Prostate gland (tissue), 2 donors: ENCODE data around the gene SRPK1. TPM values are rescaled to one million over a fixed set of nuclear protein-coding genes. Genes with fewer than 3 reads are reported as not detected.

Experiments
- DNase-seq: peaks from one replicate; pipeline ENCODE4 v3.0.0-alpha.2; 2019; ENCODE audit warnings: low spot score
- H3K27ac ChIP-seq, 2 donors: fragments of 200-600 bp; sonication (generic); 2 replicates each; pipeline ENCODE4 v1.5.1; 2017 to 2019
- H3K27me3 ChIP-seq: fragments of 200-600 bp; sonication (generic); replicated peaks from 2 replicates; pipeline ENCODE4 v1.5.1; 2019; ENCODE audit not compliant: insufficient read depth
- H3K36me3 ChIP-seq, 2 donors: fragments of 200-600 bp; sonication (generic); 1 replicate in 1 of 2; 2 replicates in 1 of 2; pipeline versions ENCODE4 v1.5.1 to v1.8.1; 2017 to 2019
- H3K4me1 ChIP-seq: fragments of 200-600 bp; sonication (generic); replicated peaks from 2 replicates; pipeline ENCODE4 v1.5.1; 2019
- H3K4me3 ChIP-seq, 2 donors: fragments of 200-600 bp; sonication (generic); 2 replicates each; pipeline ENCODE4 v1.5.1; 2017 to 2019
- H3K9me3 ChIP-seq: fragments of 200-600 bp; sonication (generic); 2 replicates; pipeline ENCODE4 v1.5.1; 2017
- CTCF ChIP-seq, 4 experiments: fragments of 200-600 bp in 2 of 4; fragments of 450-650 bp in 2 of 4; sonication (generic) in 2 of 4; IDR thresholded peaks; 1 replicate in 3 of 4; 2 replicates in 1 of 4; pipeline ENCODE4 v1.5.1; 2016 to 2019; ENCODE audit warnings: antibody characterized with exemption in 4 of 4, mild to moderate bottlenecking in 2 of 4, moderate library complexity in 2 of 4
- POLR2A ChIP-seq: fragments of 450-650 bp; IDR thresholded peaks from one replicate; pipeline ENCODE4 v1.6.1; 2016; ENCODE audit warnings: antibody characterized with exemption, mild to moderate bottlenecking
- POLR2AphosphoS5 ChIP-seq: sonication (generic); formaldehyde crosslinking; IDR thresholded peaks from one replicate; pipeline ENCODE4 v1.6.1; 2017; ENCODE audit warnings: antibody characterized with exemption
- WGBS: methylation state at CpG from one replicate; pipeline ENCODE4 v1.1.5; 2018; 5-methylcytosine and 5-hydroxymethylcytosine counted together
- intact Hi-C: fragments of 100-400 bp; cut with DNase I; formaldehyde crosslinking; loops from one replicate; pipeline ENCODE4 v1.14.2; 2022
- total RNA-seq, 2 donors: library from RNA; depleted of rRNA; stranded (reverse); fragments of >200 nt; gene quantifications; one replicate each; pipeline ENCODE4 v1.1.0, GENCODE V29; 2016

Gene SRPK1
- total RNA-seq, 2 donors from 2014 or later, result 19.4 to 59.4 TPM

GRCh38 chr6:35804996-35805736, 115.7 kb downstream of the SRPK1 start, which contains the start of gene LHFPL5:
Gene LHFPL5 (plus strand): TSS chr6:35805352. CDS start chr6:35805671, 319 bp downstream.
- no peak for DNase-seq
- TF ChIP-seq POLR2AphosphoS5, result no peak
- no peak for TF ChIP-seq CTCF (IDR thresholded peaks at IDR 0.05)
- TF ChIP-seq POLR2A, result no peak
- no peaks in the 10 kb centered on the region for H3K27me3 ChIP-seq
- H3K9me3 ChIP-seq, result no peaks in the 10 kb centered on the region
- no peaks in the 10 kb centered on the region for H3K4me1 ChIP-seq
- peak within 1 kb of the TSS in 1 of 2 donors; percentile 7 for H3K4me3 ChIP-seq
- H3K27ac ChIP-seq, result no peak within 1 kb of the TSS
- no peaks in the 10 kb centered on the region for H3K36me3 ChIP-seq
- intact Hi-C loops, result no loop called here
- WGBS, result 28% methylated on average over 15 of the region's 40 CpGs

- intact Hi-C loops, result no loop called here
- Histone ChIP-seq H3K9me3 (no peaks in the 10 kb centered on the region), H3K27me3 (no peaks in the 10 kb centered on the region), H3K4me3 (no peak overlapping the region), H3K27ac (no peak overlapping the region), H3K4me1 (no peaks in the 10 kb centered on the region), H3K36me3 (no peaks in the 10 kb centered on the region)
- TF ChIP-seq POLR2A, result no peak
- no peak for DNase-seq
- 65% methylated on average over 3 of the region's 3 CpGs for WGBS
These were observed 119.8 kb downstream of the SRPK1 start for GRCh38 chr6:35801148-35801547.

GRCh38 chr6:35798706-35799105, 122.2 kb downstream of the SRPK1 start:
- intact Hi-C loops, result loop anchor here (1.0 kb wide), 1 partner anchor 11 kb away; no protein-coding TSS in a partner anchor
- DNase-seq, result no peak
- no peaks in the 10 kb centered on the region for H3K36me3 ChIP-seq
- no peak overlapping the region for H3K27ac ChIP-seq
- TF ChIP-seq POLR2AphosphoS5 (no peak), POLR2A (no peak), CTCF (IDR thresholded peaks at IDR 0.05) (no peak)
- 60% methylated on average over 5 of the region's 5 CpGs for WGBS
- H3K27me3 ChIP-seq, result no peaks in the 10 kb centered on the region
- H3K4me1 ChIP-seq, result no peaks in the 10 kb centered on the region
- H3K9me3 ChIP-seq, result no peaks in the 10 kb centered on the region
- H3K4me3 ChIP-seq, result no peak overlapping the region

- Histone ChIP-seq H3K27me3 (no peaks in the 10 kb centered on the region), H3K9me3 (no peaks in the 10 kb centered on the region), H3K36me3 (no peaks in the 10 kb centered on the region), H3K4me1 (no peaks in the 10 kb centered on the region), H3K27ac (no peak overlapping the region), H3K4me3 (no peak overlapping the region)
- 86% methylated on average over 8 of the region's 8 CpGs for WGBS
- DNase-seq, result no peak
- intact Hi-C loops, result loop anchor here (1.0 kb wide), 1 partner anchor 11 kb away; no protein-coding TSS in a partner anchor
- TF ChIP-seq CTCF (IDR thresholded peaks at IDR 0.05) (no peak), POLR2A (no peak), POLR2AphosphoS5 (no peak)
These were observed 122.9 kb downstream of the SRPK1 start for GRCh38 chr6:35797837-35798526.

- H3K4me3 ChIP-seq, result no peak overlapping the region
- no peak for DNase-seq
- H3K36me3 ChIP-seq, result no peaks in the 10 kb centered on the region
- H3K27me3 ChIP-seq, result no peaks in the 10 kb centered on the region
- H3K27ac ChIP-seq, result no peak overlapping the region
- intact Hi-C loops, result no loop called here
- TF ChIP-seq POLR2AphosphoS5, result no peak
- TF ChIP-seq POLR2A, result no peak
- whole genome bisulfite sequencing, result 76% methylated on average over 4 of the region's 4 CpGs
- no peaks in the 10 kb centered on the region for H3K4me1 ChIP-seq
- no peaks in the 10 kb centered on the region for H3K9me3 ChIP-seq
These were observed 124.7 kb downstream of the SRPK1 start for GRCh38 chr6:35796236-35796635.
